Activated effector memory CD4-positive, alpha-beta T cell treated with Interleukin-2 at 50 U/mL for 16 hours (primary cell): ENCODE measurements around the gene PSMG4.

Experiments
- DNase-seq: peaks from one replicate; pipeline ENCODE4 v3.0.0-alpha.2; 2020

PSMG4 gene

DNA sequence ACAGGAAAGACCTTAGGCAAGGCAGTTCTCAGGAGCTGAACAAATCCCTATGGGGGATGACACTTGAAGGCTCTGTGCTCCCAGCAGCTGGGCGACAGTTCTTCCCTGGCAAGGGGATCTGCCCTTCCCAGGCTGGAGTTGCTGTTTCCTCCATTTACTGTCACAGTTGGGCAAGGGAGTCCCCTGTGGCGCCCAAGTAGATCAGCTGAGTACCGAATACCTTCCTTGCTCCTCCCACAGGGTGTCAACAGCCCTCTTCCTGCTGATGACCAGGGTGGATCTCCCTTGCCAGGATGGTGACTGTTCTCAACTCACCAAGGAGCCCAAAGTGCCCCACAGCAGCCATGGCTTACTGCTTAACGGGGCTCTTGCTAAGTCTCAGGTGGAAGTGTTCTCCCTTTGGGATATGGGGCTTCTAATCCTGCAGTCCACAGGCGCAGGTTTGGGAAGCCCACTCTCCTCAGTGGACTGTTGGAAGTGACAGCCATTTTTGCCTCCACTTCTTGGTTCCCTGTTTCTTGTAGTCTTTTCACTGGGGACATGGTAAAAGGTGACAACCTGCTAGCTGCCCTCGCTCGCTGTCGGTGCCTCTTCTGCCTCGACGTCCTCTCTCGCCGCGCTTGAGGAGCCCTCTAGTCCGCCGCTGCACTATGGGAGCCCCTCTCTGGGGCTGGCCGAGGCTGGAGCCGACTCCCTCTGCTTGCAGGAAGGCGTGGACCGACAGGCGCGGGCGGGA, 5.7 kb upstream of the PSMG4 start:
- no peak for DNase-seq

GRCh38 chr6:3253597-3253961, 5.2 kb upstream of the PSMG4 start:
- DNase-seq: no peak

GRCh38 chr6:3258201-3258600, 546 bp upstream of the PSMG4 start:
- DNase-seq: no peak

DNA sequence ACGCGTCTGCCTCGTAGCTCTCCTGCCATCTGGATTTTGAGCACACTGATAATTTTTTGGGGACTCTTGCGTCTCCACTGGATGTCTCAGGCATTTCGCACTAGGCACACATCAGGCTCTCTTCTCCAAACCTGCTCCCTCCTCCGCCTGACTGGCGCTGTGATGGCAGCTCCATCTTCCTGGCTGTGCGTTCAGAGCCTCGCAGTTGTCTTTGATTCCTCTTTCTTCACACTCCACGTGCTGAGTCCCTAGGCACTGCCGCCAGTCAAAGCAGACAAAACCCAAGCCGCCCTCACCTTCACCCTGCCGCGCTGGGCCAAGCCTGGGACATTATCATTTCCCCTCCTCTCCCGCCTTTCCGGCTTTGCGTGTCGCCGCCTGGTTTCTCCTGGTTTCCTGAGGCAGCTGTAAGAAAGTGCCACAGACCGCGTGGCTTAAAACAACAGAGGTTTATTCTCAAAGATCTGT, 778 bp downstream of the PSMG4 start:
- no peak for DNase-seq

DNA sequence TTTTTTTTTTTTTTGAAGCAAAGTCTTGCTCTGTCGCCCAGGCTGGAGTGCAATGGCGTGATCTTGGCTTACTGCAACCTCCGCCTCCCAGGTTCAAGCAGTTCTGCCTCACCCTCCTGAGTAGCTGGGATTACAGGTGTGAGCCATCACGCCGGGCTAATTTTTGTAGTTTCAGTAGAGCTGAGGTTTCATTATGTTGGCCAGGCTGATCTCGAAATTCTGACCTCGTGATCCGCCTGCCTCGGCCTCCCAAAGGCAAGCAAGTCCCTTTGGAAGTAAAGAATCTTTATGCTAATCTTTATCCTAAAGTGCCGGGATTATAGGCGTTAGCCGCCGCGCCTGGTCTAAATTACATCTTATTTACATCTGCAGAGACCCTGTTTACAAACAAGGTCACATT, 1.5 kb downstream of the PSMG4 start:
- DNase-seq: no peak

- DNase-seq: no peak
These were observed 2.2 kb downstream of the PSMG4 start for GRCh38 chr6:3260772-3261517.

- DNase-seq: no peak
These were observed 2.7 kb downstream of the PSMG4 start for GRCh38 chr6:3261518-3261820.

DNA sequence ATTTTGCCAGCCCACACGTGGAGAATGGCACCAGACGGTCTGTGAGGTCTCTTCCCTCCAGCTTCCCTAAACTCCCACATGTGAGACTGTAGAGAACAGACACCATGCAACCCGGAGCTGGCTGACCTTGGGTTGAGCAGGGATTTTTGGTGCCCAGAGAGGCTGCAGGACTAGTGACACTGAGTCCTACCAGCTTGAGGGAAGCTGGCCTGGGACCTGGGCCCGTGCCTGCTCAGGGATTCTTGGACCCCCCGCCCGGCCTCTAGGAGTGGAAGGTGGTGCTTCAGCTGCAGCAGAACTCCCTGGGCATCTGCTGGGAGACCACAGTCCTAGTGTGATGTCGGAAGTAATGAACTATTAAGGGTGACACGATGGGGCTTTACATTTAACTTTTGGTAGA, 3.2 kb downstream of the PSMG4 start:
- DNase-seq: no peak

DNA sequence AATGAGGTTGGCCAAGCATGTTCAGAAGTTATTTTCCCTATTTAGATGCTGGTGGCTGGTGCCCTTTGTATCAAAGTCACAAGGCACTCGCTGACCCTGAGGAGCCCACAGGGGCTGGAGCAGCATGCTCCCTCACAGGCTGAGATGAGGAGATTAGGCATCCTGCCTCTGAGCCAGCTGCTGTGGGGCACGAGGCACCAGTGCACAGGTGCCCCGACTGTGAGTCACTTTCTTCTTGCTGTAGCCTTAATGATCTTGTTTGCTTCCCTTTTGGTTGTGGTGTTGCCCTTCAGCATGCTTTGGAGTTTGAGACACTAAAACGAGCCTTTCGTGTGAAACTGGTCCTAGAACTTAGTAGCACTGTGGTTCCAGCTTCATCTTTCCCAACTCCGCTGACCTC, 4.3 kb downstream of the PSMG4 start:
- no peak for DNase-seq

- DNase-seq: no peak
These were observed 5.6 kb downstream of the PSMG4 start for GRCh38 chr6:3264356-3264755.

DNA sequence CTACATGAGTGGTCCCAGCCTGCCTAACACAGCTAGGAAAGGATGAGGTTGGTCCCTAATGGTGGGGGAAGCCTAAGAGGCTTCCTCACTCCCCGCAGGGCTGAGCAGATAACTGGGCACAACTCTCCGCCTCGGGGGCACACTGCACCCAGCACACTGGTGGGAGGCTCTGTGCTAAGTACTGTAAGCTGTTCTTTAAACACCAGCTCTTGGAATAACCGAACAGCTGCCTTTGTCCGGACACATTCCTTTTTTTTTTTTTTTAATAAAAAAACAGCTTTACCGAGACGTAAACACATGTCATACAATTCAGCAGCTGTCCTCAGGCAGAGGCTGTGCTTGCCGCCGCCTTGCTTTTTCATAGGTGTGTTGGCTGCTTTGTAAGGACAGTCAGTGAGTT, 6.9 kb downstream of the PSMG4 start:
- DNase-seq: no peak

DNA sequence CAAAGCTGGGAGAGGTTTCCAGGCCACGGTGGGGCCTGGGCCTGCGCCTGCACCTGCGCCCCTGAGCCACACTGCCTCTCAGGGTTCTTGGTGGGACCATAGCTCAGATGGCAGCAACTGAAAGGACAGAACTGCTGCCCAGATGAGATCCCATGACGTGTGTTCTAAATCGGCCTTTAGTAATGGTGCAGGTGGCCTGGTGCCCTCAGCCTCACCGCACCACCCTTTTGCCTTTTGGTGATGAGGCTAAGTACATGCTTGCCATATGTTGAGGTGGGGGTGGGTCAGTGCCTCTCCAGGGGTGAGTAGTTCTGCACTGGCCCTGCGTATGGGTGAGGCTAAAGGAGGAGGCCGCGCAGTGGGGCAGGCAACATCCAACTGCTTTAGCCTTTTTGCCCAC, 7.4 kb downstream of the PSMG4 start:
- no peak for DNase-seq

DNA sequence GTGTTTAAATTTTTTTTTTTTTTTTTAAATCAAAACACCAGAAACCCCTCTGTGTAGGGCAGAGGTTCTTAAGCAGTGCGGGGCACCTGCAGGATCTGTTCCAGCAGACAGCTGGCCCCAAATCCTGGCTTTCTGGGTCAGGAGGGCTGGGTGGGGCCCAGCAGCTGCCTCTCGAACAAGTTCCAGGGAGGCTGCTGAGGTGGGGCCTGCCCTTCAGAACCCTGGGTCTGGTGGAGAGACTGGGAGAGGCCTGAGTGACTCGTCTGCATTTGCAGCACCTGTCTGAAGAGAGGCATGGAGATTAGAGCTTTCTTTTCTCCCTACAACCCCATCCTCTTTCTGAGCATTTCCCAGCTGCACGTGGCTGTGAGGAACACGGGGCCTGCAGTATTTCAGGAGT, 8.4 kb downstream of the PSMG4 start:
- no peak for DNase-seq

DNA sequence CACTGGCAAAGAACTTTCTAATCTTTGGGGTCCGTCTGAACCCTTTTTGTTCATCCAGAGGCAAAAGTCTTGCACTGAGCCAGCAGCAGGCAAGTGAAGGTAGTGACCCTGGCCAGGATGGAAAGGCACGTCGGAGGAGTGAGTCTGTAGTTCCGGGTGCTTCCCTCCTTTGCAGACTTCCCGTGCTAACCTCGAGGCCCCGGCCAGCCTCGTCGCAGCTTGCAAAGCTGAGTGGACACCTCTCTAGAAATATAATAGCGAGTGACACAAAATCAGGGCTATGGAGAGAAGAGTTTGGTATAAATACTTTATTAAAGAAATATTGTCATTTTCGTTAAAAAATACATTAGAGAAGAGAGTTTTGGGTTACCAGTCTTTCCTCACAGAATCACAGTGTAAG, 9.9 kb downstream of the PSMG4 start:
- DNase-seq: no peak

GRCh38 chr6:3269281-3269975, 10.7 kb downstream of the PSMG4 start:
- DNase-seq: no peak

GRCh38 chr6:3270258-3270657, 11.5 kb downstream of the PSMG4 start:
- no peak for DNase-seq

DNA sequence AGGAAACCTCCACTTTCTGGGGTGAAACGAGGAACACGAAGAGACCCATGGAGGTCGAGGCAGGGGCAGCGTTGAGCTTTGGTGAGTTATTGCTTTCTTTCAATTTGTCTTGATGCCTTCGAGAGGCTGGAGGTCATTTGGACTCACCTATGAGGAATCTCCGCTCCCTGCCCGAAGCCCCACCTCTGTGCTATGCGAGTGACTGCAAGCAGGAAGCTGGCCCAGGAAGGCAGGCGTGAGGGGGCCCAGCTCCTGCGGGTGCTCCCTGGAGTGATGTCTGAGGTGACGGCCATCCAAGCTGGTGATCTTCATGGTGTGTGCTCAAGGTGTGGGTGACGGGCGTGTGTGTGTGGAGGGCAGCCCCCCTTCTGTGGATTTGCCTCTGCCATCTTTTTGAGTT, 13.0 kb downstream of the PSMG4 start:
- DNase-seq: no peak

GRCh38 chr6:3272911-3273547, 14.3 kb downstream of the PSMG4 start:
- no peak for DNase-seq

GRCh38 chr6:3273707-3274521, 15.2 kb downstream of the PSMG4 start:
- DNase-seq: no peak

GRCh38 chr6:3276174-3277167, 17.7 kb downstream of the PSMG4 start:
- no peak for DNase-seq

GRCh38 chr6:3277251-3277650, 18.5 kb downstream of the PSMG4 start:
- no peak for DNase-seq
